HG03097 (cell line): ENCODE measurements around the gene RPL19.
A peak's percentile ranks its signal among the peaks of the same experiment; 100 is the strongest.
"Not testable (repeated sequence)": the region's sequence is repeated elsewhere in the genome, so short reads cannot be mapped to it uniquely, and the experiment has no call there.

Experiments used
- ATAC-seq: cut with Tn5 transposase; IDR thresholded peaks from one replicate; pipeline ENCODE4 v1.9.1; 2021; ENCODE audit not compliant: unreplicated experiment, low FRiP score

Gene RPL19

DNA sequence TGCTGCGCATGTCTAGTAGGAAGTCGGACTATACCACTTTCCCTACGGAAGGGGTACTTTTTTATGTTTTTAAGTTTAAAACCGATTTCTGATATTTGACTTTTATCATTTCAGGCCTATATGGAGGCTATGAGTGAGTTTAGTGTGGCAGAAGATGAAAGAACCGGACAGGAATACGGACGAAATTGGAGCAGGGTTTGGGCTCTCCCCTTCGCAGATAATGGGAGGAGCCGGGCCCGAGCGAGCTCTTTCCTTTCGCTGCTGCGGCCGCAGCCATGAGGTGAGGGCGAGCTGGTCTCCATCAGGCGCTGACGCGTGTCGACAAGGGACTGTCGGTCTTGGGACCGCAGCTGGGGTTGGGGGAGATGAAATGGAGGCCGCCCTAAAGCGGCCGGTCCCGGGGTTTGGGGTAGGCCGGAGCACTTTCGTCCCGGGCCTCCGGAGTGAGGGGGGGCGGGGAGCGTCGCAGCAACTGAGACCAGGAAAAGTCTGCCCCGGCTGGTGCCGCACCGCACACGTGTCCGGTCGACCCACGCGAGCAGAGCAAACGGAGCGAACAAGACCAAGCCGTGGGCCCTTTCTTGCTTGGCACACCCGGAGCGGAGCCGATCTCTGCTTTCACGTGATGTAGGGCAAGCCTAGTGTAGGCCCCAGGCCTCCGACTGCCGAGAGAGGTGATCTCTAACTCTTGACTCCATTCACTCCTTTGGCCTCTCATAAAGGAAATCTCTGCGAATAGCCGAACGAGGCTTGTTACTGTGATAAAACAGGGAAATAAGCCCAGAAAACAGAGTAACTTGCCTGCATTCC, at the start of gene RPL19:
TSS of gene RPL19 (plus strand) at position 214 of the 810 bp plus-strand sequence. CDS start at position 276, 62 bp downstream.
- ATAC-seq = peak; percentile 52

DNA sequence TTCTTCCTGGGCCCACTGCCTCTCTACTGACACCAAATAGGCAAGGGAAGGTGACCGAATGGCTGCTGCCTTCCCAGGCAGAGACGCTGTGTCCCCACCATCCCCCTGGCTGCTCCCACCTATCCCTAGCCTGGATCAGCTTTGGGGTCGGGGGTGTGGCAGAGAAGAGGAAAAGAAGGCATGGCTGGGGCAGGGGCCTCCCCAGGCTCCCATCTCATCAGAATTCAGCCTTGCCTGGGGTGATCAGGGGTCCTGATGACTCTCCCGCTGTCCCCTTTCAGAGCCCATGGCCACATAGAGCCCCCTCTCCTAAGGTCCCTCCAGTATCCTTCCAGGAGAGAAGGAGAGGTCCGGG, 49.3 kb upstream of the RPL19 start:
- no peak for ATAC-seq

DNA sequence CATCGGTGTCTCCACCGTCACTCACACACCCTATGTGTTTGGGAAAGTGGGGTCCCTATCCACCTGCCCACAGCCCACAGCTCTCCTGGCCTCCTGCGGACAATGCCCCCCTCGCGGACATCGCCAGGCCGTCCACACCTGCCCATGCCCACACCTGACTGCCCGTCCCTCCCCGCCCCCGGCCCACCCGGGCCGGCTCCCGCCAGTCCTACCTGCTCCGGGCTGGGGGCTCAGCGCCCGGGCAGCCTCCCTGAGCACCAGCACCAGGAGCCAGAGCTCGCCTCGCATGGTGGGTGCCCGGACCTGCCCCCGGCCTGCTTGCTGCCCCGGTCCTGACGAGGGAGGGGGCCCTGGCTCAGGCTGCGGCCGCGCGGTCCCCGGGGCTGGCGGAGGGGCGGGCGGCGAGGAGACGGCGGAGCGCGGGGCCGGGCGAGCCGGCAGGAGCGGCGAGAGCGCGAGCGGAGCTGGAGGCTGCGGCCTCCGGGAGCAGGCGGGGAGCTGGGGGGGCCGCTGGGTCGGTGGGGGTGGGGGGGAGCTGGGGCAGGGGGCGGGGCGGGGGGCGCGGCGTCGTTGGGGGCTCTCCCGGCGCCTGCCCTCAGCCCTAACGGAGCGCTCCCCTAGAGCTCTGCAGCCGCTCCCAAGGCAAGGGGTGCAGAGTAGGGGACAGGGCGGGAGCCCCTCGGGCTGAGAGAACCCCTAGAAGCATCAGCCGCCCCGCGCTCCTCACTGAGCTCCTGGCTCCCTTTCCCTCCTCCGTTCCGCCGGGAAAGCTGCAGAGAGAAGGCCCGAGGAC, 48.7 kb upstream of the RPL19 start, which contains the start of gene PLXDC1:
TSS of gene PLXDC1 (minus strand) at position 488 of the 793 bp plus-strand sequence. CDS start at position 288, 200 bp downstream.
- no peak for ATAC-seq

DNA sequence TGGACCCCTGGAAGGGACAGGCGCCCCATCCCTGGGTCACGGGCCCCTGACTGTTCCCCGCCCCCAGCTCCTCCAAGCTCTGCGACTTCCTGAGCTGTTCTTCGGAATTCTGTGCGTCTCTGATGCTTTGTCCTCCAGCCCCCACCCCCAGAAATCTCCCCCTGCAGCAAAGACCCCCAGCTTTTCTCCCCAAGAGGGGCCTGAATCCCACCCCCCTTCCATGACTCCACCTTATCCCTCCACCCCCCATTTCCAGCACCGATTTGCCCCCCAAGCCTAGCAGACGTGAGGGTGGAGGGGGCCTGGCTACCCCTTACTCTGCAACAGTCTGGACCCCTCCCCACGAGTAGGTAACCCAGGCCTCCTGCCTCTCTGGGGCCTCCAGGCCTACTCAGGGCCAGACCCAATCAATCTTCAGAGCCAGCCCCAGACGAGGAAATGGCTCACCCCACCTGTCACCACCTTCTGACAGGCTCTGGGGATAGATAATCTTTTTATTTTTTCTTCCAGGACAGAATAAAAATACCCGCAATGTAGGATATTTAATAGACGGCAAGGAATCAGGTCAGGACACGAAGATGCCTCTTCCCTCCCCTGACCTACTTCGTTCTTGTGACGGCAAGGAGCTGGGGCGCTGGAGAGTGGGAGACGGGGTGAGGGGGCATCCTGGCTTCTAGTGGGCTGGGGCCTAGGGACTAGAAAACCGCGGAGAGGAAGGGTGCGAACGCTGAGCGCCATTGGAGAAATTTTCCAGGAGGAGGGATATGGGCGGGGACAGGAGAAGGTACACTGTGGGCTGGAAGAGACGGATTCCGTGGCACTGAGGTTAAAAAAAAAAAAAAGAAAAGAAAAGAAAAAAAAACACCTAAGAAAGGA, 47.9 kb upstream of the RPL19 start:
- no peak for ATAC-seq

DNA sequence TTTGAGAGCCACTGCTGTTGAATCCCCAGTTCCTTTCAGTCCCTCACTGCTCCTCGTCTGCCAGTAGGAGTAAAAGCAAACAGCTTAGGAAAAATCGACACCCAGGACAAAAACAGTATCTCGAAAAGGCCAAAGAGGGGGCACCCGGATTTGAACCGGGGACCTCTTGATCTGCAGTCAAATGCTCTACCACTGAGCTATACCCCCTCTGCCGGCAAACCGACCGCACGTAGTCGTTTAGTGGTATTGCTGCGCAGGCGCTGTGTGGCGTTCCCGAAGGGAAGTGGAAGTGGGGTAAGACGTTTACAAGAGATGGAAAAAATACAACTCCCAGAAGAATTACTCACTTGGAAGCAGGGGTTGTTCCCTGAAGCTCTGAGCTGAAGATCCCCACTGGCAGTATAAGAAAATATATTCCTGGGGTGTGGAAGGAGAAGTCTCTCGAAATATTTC, 46.5 kb upstream of the RPL19 start:
- peak; percentile 46 for ATAC-seq

DNA sequence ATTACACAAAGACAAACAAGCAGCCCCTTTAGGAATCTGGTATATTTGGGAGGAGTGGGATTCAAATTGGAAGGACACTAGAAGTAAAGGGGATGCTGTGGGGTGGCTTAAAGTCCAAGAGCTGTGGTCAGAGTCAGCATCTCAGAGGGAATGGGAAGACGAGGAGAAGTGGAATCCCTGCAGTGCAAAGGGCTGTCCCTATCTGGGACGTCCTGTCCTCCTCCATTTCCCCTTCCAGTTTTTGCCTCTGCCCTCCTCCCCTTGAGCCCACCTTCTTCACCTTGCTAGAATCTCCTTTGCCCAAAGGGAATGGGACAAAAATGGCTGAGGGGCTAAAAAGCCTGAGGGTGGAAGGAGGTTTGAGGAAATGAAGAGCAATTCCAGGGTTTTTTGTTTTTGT, 44.4 kb upstream of the RPL19 start:
- ATAC-seq = no peak

DNA sequence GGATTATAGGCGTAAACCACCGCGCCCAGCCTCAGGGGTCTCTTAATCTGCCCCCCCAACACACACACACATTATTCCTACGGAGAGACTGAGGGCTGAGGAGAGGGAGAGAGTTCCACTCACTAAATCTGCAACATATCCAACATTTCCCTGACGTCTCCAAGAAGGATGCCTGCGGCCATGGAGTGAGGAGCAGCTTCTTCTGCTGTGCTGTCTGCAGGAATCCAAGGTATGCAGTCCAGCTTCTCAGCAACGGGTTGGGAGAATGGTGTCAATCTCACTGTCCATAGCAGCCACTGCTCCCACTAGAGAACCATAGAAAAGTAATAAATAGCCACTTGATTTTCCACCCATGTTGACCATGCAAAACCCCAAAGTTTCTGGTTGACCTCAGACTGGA, 43.6 kb upstream of the RPL19 start:
- no peak for ATAC-seq

DNA sequence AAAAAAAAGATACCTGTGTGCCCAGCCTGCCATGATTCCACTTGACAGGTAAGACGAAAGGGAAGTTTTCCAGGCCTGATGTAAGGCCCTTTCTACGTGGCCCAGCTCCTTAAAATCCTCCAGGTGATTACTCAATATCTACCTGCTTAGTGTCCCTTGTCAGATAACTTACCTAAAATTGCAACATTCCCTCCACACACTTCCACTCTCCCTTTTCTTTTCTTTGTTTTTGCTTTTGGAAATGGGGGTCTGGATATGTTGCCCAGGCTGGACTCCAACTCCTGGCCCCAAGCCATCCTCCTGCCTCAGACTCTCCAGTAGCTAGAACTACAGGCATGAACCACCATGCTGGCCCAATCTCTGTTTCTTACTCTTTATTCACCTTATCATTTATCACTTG, 41.5 kb upstream of the RPL19 start:
- no peak for ATAC-seq

DNA sequence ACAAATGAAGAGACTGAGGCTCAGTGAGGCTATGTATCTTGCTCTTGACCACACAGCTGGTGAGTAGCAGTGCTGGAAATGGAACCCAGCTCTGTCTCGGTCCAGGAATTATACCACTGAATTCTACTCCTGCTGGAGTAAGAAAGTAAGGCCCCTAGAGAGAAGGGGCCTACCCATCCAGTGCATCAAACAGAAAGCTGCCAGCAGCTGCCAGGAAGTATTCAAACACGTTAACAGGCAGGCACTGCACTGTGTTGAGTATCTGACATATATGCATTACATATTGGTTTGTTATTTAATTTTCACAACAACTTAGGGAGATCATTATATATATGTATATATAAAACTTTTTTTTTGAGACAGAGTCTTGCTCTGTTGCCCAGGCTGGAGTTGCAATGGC, 38.1 kb upstream of the RPL19 start:
- no peak for ATAC-seq

DNA sequence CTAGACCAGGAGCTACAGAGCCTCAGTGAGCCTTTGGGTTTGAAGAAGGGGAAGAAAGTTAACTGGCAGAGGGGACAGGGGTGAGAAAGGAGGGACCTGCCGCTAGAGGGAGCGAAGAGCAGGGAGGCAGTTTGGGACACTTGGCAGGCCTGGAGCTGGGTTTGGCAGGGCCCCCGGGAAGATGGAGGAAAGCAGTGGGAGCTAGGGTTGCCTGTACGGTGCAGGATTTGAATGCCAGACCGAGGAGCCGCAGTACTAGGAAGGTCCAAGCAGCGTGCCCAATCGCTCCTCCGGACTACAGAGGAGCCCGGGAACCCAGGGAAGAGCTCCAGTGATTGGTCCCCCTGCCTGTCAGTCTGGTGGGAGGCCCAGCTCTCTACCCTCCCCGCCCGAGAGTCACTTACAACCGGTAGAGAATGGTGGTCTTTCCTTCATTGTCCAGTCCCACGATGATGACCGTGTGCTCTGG, 35.4 kb upstream of the RPL19 start:
- no peak for ATAC-seq

DNA sequence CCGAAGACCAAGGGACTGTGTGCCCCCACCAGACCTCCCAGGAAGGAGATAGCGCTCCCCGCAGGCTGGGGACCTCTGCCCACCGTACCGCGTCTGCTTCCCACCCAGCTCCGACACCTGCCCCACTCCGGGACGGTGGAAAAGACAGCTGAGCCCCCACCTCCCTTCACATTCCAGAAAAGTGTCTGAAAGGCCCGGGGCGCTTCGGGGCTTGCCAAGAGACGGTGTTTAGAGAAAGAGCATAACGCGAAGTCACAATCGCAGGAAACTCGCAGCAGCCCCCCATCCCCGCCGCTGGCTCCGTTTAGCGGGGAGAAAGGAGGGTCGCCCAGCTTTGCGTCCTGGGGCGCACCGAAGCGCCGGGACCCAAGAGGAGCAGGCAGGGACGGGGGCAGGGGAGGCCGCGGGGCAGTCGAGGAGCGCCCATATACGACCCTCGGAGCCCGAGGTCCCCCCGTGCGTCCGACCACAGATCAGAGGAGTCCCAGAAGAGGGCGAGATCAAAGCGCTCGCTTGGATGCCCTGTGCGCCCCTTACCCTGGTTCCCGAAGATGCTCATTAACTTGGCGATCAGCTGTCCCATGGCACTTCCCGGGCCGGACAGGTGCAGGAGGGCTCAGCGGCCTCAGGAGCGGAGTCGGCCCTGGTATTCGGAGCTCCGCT, 34.8 kb upstream of the RPL19 start:
- ATAC-seq = no peak

DNA sequence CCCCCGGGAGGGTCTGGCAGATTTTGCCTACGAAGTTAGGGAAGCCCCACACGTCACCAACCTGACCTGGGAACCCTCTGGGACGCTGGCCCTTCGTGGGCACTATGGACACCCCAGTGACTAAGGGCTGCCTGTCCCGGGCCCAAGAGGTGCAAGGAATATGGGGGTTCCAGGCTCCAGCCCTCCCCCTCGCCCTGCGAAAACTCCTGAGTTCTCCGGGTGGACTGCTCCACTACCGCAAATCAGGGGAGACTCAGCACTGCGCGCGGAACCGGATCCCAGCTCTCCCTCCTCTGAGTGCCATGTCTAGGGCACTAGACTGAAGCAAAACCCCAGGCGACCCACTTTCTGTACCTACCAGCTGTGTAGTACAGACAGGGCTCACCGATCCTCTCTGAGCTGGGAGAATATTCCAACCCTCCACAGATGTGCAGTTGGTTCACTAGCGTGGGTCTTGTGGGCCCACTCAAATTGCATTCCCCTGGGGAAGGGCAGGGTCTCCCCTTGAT, 34.2 kb upstream of the RPL19 start, which contains the start of gene ARL5C:
TSS of gene ARL5C (minus strand) at position 321 of the 509 bp plus-strand sequence. CDS start 401 bp downstream, outside the sequence.
- ATAC-seq = no peak

DNA sequence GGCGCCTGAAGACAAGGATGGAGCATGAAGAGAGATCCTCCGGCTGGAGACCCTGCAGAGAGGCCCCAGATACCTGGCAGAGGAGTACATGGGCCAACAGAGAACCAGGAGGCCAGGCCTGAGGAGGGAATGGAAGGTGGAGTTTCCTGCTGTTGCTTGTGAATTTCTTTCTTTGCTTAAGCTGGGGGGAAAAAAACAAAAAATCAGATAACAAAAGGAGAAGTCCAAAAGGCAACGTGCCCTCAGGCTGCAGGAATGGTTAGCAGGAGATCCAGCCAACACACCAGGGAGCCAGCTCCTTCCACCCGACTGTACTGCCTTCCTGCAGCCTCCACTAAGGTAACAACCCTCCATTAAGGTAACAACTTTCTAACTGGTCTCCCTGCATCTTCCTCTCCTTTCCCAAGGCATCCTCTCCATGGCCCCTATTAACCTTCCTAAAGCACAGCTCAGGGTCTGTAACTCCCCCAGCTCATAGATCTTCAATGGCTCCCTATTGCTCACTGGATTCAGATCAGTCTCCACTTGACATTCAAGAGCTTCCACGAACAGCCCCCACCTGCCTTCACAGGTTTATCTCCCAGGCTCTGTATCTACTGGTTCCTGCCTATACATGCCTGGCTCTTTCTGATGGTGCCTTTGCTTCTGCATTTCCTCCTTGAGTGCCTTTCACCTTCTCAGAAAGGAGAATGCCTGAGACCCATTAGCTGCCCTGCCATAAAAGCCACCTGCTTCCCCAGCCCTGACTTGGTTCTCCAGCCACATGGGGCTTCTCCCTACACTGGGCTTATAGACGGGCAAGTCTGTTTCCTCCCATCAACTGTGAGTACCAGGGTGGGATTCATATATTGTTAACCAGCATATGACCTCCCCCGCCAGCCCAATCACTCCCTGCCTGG, 33.4 kb upstream of the RPL19 start:
- ATAC-seq = no peak

DNA sequence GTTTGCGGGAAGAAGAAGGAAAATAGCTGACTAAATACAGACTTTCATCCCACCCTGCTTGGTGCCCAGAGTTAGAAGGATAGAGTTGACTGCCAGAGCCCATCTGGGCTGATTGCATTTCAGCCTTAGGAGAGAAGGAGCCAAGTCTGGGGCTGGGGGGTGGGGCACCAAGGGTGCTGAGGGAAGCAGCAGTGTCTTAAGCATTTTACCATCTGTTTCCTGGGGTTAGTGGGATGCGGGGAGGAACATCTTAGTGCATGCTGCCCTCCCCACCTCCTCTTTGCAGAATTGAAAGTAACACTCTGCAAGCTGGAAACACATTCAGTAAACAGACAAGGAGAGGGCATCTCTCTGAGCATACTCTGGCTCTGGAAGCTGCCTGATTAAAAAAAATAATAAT, 32.6 kb upstream of the RPL19 start:
- ATAC-seq = no peak

DNA sequence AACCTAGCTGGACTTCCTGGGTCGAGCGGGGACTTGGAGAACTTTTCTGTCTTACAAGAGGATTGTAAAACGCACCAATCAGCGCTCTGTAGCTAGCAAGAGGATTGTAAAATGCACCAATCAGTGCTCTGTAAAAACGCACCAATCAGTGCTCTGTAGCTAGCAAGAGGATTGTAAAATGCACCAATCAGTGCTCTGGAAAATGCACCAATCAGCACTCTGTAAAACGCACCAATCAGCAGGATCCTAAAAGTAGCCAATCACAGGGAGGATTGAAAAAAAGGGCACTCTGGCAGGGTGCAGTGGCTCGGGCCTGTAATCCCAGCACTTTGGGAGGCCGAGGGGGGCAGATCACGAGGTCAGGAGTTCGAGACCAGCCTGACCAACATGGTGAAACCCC, 31.6 kb upstream of the RPL19 start:
- not testable (repeated sequence) for ATAC-seq

DNA sequence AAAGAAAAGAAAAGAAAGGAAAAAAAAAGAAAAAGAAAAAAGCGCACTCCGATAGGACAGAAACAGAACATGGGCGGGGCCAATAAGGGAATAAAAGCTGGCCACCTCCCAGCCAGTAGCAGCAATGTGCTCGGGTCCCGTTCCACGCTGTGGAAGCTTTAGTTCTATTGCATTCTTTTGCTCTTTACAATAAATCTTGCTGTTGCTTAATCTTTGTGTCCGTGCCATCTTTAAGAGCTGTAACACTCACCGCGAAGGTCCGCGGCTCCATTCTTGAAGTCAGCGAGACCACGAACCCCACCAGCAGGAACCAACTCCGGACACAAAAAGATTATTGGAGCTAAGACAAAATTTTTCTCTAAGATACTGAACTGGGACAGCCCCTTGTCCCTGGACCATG, 31.0 kb upstream of the RPL19 start:
- ATAC-seq = no peak

DNA sequence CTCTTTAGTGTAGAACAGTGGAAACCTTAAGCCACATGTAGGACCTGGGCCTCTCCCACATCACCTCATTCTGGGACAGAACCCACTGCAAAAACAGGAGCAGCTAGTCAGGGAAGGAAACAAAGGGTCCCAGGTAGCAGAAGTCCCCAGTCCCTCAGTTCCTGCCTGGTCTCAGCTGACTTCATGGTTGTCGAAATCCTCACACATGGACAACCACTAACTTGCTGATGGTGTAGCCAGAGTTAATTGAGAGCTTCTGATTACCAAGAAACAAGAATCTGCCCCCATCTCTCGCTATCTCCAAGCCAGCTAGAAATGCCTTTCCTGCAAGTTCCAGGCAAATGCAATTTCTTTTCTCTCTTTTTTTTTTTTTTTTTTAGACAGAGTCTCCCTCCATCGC, 30.6 kb upstream of the RPL19 start:
- no peak for ATAC-seq

DNA sequence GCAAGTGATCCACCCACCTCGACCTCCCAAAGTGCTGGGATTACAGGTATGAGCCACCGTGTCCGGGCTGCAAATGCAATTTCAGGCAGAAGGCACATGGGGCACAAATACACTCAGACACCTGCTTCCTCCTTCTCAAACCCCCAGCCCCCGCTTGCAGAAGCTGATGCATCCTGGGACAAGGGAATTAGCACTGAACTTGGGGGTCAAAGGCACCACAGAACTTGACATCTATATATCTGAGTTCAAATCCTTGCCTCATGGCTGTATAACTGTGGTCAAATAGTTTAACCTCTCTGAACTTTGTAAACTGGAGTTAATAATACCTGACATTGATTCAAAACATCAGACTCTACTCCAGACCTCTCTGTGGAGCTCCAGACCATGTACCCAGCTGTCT, 30.0 kb upstream of the RPL19 start:
- ATAC-seq = no peak

DNA sequence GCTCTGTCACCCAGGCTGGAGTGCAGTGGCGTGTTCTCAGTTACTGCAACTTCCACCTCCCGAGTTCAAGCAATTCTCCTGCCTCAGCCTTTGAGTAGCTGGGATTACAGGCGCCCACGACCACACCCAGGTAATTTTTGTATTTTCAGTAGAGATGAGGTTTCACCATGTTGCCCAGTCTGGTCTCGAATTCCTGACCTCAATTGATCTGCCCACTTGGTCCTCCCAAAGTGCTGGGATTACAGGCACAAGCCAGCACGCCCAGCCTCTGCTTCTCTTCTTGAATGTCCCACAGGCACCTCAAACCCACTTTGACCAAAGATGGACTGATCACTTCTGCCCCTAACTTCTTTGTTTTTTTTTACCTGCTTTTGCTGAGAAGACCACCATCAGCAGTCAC, 29.5 kb upstream of the RPL19 start:
- no peak for ATAC-seq
